ENCODE measurements around the gene PPEF1.
"Not testable (repeated sequence)": the region's sequence is repeated elsewhere in the genome, so short reads cannot be mapped to it uniquely, and the experiment has no call there.

PPEF1 gene

GRCh38 chrX:18702362-18703195, 4.9 kb upstream of the PPEF1 start:
- no peak for DNase-seq (ENCODE audit: low read depth)

DNA sequence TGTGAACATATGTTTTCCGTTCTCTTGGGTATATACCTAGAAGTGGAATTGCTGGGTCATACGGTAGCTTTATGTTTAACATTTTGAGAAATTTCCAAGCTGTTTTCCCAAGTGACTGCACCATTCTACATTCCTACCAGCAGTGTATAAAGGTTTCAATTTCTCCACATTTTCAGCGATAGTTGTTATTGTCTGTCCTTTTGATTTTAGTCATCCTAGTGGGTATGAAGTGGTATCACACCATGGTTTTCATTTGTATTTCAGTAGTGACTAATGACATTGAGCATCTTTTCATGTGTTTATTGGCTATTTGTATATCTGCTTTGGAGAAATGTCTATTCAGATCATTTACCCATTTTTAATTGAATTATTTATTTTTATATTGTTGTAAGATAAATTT, 2.4 kb downstream of the PPEF1 start:
- DNase-seq (ENCODE audit: low read depth), result no peak

DNA sequence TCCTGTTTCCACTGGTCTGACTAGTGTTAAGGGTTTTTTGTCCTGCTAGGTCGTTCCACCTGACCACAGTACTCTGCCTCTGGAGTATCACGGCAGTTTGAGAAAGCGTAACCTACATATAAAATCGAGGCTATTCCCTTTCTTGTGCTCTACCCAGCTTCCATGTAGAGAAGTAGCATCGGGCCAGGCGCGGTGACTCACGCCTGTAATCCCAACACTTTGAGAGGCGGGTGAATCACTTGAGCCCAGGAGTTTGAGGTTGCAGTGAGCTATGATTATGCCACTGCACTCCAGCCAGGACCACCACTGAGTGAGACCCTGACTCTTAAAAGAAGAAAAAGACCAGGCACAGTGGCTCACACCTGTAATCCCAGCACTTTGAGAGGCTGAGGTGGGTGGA, 7.5 kb downstream of the PPEF1 start:
- DNase-seq (ENCODE audit: low read depth), result no peak

GRCh38 chrX:18719852-18720251, 12.4 kb downstream of the PPEF1 start:
- DNase-seq (ENCODE audit: low read depth), result no peak

- DNase-seq (ENCODE audit: low read depth), result no peak
Observed at GRCh38 chrX:18721683-18722499, 14.4 kb downstream of the PPEF1 start.

- DNase-seq (ENCODE audit: low read depth), result no peak
Observed at GRCh38 chrX:18722500-18723071, 15.1 kb downstream of the PPEF1 start.

DNA sequence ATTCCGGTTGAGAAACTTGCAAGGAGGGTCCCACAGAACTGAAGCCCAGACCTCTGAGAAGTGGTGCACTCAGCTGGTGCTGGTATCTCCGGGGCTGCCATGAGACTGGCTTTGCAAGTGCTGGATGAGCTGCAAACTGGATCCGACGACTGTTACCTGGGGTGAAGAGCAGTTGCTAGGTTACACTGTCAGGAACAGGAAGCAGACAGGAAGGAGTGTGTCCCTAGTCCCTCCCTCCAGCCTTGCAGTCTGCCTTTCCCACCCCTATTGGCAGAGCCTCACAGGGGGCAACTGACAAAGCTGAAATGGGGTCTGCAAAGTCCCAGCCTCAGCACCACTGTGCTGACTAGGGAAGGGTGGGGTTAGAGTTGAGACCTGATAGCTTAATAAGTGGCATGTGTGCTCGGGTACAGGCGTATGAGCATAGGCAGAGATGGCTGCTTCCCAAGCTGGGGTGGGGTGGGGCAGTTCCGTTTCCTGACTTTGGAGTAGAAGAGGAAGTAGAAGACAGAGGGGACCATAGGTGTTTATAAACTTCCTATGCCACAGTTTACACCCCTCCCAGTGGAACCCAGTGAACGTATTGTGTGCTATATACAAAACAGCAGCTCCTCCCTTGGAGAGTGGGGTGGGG, 18.0 kb downstream of the PPEF1 start:
- DNase-seq (ENCODE audit: low read depth), result no peak

DNA sequence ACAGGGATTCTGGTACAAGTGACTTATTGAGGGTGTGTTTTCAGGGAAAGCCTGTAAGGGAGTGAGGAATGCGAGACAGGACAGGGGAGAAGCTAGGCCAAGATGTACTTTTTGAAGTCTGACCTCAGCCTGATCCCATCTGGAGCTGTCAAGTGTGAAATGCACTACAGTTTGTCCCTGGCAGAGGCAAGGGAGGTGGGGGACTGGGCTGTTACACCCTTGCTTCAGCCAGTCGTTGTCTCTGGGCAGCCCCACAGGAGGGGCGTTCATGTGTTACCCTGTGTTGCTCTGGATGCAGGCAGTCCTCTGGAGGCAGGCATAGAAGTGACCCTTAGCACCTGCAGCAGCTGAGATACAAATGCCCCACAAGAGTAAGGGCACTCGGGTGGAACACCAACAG, 25.8 kb downstream of the PPEF1 start:
- DNase-seq (ENCODE audit: low read depth), result no peak

DNA sequence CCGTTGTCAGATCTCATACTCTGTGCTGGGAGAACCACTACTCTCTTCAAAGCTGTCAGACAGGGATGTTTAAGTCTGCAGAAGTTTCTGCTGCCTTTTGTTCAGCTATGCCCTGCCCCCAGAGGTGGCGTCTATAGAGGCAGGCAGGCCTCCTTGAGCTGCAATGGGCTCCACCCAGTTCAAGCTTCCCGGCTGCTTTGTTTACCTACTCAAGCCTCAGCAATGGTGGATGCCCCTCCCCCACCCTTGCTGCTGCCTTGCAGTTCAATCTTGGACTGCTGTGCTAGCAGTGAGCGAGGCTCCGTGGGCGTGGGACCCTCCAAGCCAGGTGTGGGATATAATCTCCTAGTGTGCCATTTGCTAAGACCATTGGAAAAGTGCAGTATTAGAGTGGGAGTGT, 32.2 kb downstream of the PPEF1 start:
- not testable (repeated sequence) for DNase-seq (ENCODE audit: low read depth)

DNA sequence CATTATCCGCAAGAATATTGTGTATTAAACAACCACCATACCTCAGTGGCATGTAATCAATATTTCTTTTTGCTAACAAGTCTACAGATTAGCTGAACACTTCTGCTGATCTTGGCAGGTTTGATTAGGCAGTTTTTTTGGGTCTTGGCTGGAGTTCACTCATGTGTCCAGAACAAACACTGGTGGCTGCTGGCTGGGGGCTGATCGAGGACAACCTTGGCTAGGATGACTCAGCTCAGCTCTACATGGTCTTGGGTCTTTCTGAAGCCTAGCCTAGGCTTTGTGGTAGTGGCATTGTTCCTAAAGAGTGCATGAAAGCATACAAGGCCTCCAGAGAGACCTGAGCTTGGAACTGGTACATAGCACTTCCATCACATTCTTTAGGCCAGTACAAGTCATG, 41.1 kb downstream of the PPEF1 start:
- no peak for DNase-seq (ENCODE audit: low read depth)

DNA sequence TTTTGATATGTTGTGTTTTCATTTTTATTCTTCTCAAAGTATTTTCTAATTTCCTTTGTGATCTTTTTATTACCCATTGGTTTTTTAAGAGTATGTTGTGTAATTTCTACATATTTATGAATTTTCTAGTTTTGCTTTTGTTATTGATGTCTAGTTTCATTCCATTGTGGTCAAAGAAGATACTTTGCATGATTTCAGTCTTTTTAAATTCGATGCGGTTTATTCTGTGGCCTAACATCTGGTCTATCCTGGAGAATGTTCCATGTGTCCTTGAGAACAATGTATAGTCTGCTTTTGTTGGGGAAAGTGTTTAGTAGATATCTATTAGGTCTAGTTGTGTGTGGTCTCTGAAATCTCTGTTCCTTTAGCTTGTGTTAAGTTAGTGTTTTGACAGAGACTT, 46.2 kb downstream of the PPEF1 start:
- DNase-seq (ENCODE audit: low read depth), result no peak

GRCh38 chrX:18755651-18756050, 48.2 kb downstream of the PPEF1 start:
- DNase-seq (ENCODE audit: low read depth), result no peak

- no peak for DNase-seq (ENCODE audit: low read depth)
Observed at GRCh38 chrX:18757956-18758932, 50.8 kb downstream of the PPEF1 start.

DNA sequence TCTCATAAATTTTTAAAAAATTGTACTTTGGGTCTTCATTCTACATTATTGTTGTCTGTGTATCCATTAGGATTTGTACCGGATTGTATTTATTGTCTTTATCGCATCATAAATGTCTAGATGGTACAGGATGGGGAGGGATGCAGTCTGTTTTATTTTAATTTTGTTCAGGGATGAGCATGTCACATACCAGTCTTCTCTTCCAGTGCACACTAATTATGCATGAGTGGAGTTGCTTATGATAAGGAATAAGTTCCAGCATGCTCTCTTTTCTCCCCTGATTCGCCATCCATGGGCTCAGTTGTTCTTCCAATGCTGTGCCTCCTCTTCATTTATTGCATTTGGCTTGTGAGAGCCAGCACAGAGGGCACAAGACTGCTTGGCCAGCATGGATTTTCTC, 54.3 kb downstream of the PPEF1 start:
- no peak for DNase-seq (ENCODE audit: low read depth)

DNA sequence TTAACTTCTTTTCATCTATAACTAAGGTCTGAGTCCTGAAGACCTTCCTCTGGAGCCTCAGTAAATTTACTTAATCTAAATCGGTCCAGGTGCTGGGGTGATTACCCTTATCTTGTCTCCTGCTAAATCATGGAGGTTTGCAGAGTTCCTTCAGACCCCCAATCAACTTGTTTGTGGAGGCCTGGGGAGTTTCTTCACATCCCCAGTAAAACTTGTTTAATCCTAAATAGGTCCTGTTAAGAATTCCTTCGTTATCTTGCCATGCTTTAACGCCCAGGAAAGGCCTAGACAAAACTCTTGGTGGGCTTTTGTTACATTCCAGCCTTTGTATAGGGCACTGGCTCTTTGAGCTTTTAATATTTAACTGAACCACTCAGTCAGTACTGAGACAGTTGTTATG, 55.7 kb downstream of the PPEF1 start:
- not testable (repeated sequence) for DNase-seq (ENCODE audit: low read depth)

- no peak for DNase-seq (ENCODE audit: low read depth)
Observed at GRCh38 chrX:18769364-18769763, 61.9 kb downstream of the PPEF1 start.

GRCh38 chrX:18769812-18770573, 62.5 kb downstream of the PPEF1 start:
- no peak for DNase-seq (ENCODE audit: low read depth)

DNA sequence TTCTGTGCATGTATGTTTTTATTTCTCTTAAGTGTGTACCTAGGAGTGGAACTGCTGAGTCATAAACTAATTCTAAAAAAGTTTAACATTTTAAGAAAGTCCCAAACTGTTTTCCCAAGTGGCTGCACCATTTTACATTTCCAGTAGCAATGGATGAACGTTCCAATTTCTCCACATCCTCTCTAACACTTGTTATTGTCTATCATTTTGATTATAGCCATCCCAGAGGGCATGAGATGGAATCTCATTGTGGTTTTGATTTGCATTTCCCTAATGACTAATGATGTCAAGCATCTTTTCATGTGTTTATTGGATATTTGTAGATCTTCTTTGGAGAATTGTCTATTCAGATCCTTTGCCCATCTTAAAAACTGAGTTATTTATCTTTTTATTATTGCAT, 82.5 kb downstream of the PPEF1 start:
- no peak for DNase-seq (ENCODE audit: low read depth)

DNA sequence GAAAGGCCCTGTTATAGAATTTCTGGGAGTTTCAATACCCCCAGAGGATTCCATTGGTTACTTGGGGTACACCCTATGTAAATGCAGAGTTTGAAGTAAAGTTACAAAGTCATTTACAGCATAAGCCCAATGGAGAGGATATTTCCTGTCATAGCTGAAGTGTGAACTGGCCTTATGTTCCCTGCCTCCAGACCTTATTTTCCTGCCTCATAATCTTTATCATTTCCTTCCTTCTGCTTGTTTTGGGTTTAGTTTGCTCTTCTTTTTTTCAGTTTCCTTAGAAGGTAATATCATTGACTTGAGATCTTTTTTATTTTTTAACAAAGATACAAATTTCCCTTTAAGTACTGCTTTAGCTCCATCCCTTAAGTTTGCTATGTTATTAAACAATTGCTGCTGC, 85.4 kb downstream of the PPEF1 start:
- DNase-seq (ENCODE audit: low read depth), result no peak

GRCh38 chrX:18793601-18794089, 86.2 kb downstream of the PPEF1 start:
- DNase-seq (ENCODE audit: low read depth), result no peak

Measured in activated T-cell treated with anti-CD3 and anti-CD28 coated beads for 1 hour (primary cell).